A673 (cell line): ENCODE measurements around the gene DNAJC16.

ENCODE experiments used
- CTCF ChIP-seq: fragments of 300-800, 200-600 bp; sonication (generic); conservative IDR thresholded peaks from 2 replicates; pipeline ENCODE4 v1.5.1; 2017; ENCODE audit warnings: low read depth, mild to moderate bottlenecking, antibody characterized with exemption, low read length, moderate library complexity, mixed read lengths
- EZH2 ChIP-seq: fragments of 200-600 bp; sonication (generic); IDR thresholded peaks from 2 replicates; pipeline ENCODE4 v1.6.1; 2017; ENCODE audit warnings: borderline replicate concordance, low read depth, mild to moderate bottlenecking, mixed read lengths, antibody characterized with exemption, low read length; ENCODE audit not compliant: poor library complexity, severe bottlenecking

- TF ChIP-seq EZH2 (no peak), CTCF (no peak)
These were observed 96.2 kb downstream of the DNAJC16 start for GRCh38 chr1:15622712-15623373.
